Fibroblast of lung (primary cell): ENCODE data around the gene PTOV1. TPM values are rescaled to one million over a fixed set of nuclear protein-coding genes. Genes with fewer than 3 reads are reported as not detected.

Source experiments
- DNase-seq, 2 donors: peaks; one replicate each; pipeline versions ENCODE4 v3.0.0 to v3.0.0-alpha.2; 2010; ENCODE audit warnings: low read depth in 2 of 2
- H2AFZ ChIP-seq: 2 replicates; pipeline ENCODE4 v1.5.1; 2012; ENCODE audit warnings: low read length, control low read depth, inconsistent platforms
- H3K27ac ChIP-seq: 2 replicates; pipeline ENCODE4 v1.5.1; 2011; ENCODE audit warnings: low read length, control low read depth; ENCODE audit not compliant: insufficient read depth
- H3K27me3 ChIP-seq: 2 replicates; pipeline ENCODE4 v1.5.1; 2011; ENCODE audit warnings: mild to moderate bottlenecking, low read length; ENCODE audit not compliant: control insufficient read depth, insufficient read depth
- H3K36me3 ChIP-seq: 2 replicates; pipeline ENCODE4 v1.5.1; 2011; ENCODE audit warnings: low read length; ENCODE audit not compliant: control insufficient read depth, insufficient read depth
- H3K4me1 ChIP-seq: 2 replicates; pipeline ENCODE4 v1.5.1; 2011; ENCODE audit warnings: low read length; ENCODE audit not compliant: control insufficient read depth, insufficient read depth; ENCODE audit errors: extremely low read depth
- H3K4me2 ChIP-seq: 2 replicates; pipeline ENCODE4 v1.5.1; 2011; ENCODE audit warnings: low read length, control low read depth; ENCODE audit not compliant: insufficient read depth; ENCODE audit errors: extremely low read depth
- H3K4me3 ChIP-seq, 4 experiments: fragments of 200-600 bp in 1 of 4; sonication (generic) in 1 of 4; replicated peaks in 1 of 4; 2 replicates each; pipeline ENCODE4 v1.5.1; 2011 to 2016; ENCODE audit warnings: low read length in 4 of 4, low read depth in 3 of 4, mild to moderate bottlenecking in 3 of 4, control low read depth in 2 of 4, inconsistent platforms in 1 of 4, mixed read lengths in 1 of 4; ENCODE audit not compliant: insufficient read depth in 1 of 4; ENCODE audit errors: control extremely low read depth in 1 of 4
- H3K79me2 ChIP-seq: 2 replicates; pipeline ENCODE4 v1.5.1; 2012; ENCODE audit warnings: mild to moderate bottlenecking, low read length, inconsistent platforms; ENCODE audit not compliant: control insufficient read depth, insufficient read depth
- H3K9ac ChIP-seq: 2 replicates; pipeline ENCODE4 v1.5.1; 2011; ENCODE audit warnings: mild to moderate bottlenecking, low read length, control low read depth; ENCODE audit not compliant: insufficient read depth
- H3K9me3 ChIP-seq: 2 replicates; pipeline ENCODE4 v1.5.1; 2012; ENCODE audit warnings: low read depth, low read length; ENCODE audit not compliant: control insufficient read depth, insufficient read depth
- H4K20me1 ChIP-seq: 2 replicates; pipeline ENCODE4 v1.5.1; 2011; ENCODE audit warnings: low read length; ENCODE audit not compliant: control insufficient read depth, insufficient read depth; ENCODE audit errors: extremely low read depth
- EZH2 ChIP-seq: IDR thresholded peaks from 2 replicates; pipeline ENCODE4 v1.5.1; 2012; ENCODE audit warnings: low read length, control low read depth, mild to moderate bottlenecking; ENCODE audit errors: missing control alignments
- polyA plus RNA-seq, 2 donors: library from polyadenylated mRNA; depleted of rRNA in 1 of 2; stranded (reverse) in 1 of 2; unstranded in 1 of 2; fragments of >200 nt; gene quantifications; 2 replicates each; pipeline ENCODE4 v1.2.1, GENCODE V29; 2011 to 2012; ENCODE audit warnings: missing spikeins in 1 of 2
- total RNA-seq: library from RNA; depleted of rRNA; stranded (reverse); fragments of >200 nt; gene quantifications from 2 replicates; pipeline ENCODE4 v1.2.1, GENCODE V29; 2014
- TF ChIP-seq, protein P1 (sequence below), 2 donors: IDR thresholded peaks in 1 of 2; conservative IDR thresholded peaks in 1 of 2; 1 replicate in 1 of 2; 2 replicates in 1 of 2; pipeline ENCODE4 v1.5.1; 2011 to 2012; ENCODE audit warnings: low read length in 2 of 2, control low read depth in 1 of 2, inconsistent platforms in 1 of 2, low read depth in 1 of 2, mild to moderate bottlenecking in 1 of 2

Gene PTOV1
- total and polyA plus RNA-seq, 2 donors (not counting 1 experiment from before 2014, with no cell fraction given) = 41.1 to 56.0 TPM

DNA sequence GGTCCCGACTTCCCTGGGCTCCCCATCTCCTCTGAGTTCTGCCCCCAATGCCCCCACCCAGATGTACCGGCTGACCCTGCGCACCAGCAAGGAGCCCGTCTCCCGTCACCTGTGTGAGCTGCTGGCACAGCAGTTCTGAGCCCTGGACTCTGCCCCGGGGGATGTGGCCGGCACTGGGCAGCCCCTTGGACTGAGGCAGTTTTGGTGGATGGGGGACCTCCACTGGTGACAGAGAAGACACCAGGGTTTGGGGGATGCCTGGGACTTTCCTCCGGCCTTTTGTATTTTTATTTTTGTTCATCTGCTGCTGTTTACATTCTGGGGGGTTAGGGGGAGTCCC, 44.4 kb upstream of the PTOV1 start:
- no peak overlapping the region for H2AFZ ChIP-seq
- H3K4me1 ChIP-seq = peaks cover 7% of the 10 kb centered on the region
- no peak overlapping the region for H3K4me3 ChIP-seq
- peaks cover 21% of the 10 kb centered on the region for H3K36me3 ChIP-seq
- TF ChIP-seq, protein P1, sequence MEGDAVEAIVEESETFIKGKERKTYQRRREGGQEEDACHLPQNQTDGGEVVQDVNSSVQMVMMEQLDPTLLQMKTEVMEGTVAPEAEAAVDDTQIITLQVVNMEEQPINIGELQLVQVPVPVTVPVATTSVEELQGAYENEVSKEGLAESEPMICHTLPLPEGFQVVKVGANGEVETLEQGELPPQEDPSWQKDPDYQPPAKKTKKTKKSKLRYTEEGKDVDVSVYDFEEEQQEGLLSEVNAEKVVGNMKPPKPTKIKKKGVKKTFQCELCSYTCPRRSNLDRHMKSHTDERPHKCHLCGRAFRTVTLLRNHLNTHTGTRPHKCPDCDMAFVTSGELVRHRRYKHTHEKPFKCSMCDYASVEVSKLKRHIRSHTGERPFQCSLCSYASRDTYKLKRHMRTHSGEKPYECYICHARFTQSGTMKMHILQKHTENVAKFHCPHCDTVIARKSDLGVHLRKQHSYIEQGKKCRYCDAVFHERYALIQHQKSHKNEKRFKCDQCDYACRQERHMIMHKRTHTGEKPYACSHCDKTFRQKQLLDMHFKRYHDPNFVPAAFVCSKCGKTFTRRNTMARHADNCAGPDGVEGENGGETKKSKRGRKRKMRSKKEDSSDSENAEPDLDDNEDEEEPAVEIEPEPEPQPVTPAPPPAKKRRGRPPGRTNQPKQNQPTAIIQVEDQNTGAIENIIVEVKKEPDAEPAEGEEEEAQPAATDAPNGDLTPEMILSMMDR (conservative IDR thresholded peaks at IDR 0.05 in 1 of 2, IDR thresholded peaks at IDR 0.05 in 1 of 2; ENCODE audit: low read depth in 1 of 2, low read length in 2 of 2) = no peak
- no peak for TF ChIP-seq EZH2
- H3K27me3 ChIP-seq = no peaks in the 10 kb centered on the region
- H3K9ac ChIP-seq = no peak overlapping the region
- DNase-seq = no peak
- H3K4me2 ChIP-seq = no peak overlapping the region
- H4K20me1 ChIP-seq = no peaks in the 10 kb centered on the region
- H3K27ac ChIP-seq = no peak overlapping the region
- no peaks in the 10 kb centered on the region for H3K79me2 ChIP-seq
- no peaks in the 10 kb centered on the region for H3K9me3 ChIP-seq

DNA sequence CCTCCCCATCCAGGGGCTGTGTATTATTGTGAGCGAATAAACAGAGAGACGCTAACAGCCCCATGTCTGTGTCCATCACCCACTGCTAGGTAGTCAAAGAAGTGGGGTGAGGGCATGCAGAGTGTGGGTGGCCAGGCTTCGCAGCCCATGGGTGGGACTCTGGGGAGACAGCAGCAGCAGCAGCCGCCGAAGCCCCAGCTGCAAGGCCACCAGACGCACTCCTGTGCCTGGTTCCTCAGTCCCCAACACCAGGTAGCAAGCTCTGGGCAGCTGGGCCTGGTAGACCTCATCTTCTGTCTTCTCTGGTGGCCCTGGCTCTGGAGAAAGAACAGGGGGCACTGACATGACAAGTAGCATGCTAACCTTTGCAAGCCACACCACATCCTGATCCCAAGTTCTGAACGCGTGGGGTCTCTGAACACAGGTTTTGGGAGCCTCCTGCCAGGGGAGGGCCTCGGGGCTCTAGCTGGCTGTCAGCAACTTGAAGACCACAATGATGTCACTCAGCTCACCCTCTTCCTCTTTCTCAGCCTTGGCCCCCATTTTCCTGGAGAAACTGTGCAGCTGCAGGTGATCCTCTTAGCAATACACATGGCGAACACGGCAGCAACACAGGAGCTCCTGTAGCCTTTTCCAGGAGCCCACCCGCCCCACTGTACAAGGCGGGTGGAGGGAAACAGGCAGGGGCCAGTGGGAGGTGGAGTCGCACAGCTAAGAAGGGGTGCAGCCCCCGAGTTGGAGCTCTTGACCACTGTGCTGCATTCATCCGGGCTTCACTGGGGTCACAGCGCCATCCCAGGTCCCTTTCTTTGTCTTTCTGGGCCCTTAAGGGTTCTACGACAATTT, 43.7 kb upstream of the PTOV1 start:
- H3K27me3 ChIP-seq = no peaks in the 10 kb centered on the region
- no peak overlapping the region for H3K9ac ChIP-seq
- no peaks in the 10 kb centered on the region for H3K79me2 ChIP-seq
- peaks cover 8% of the 10 kb centered on the region for H3K4me1 ChIP-seq
- TF ChIP-seq, protein P1 (conservative IDR thresholded peaks at IDR 0.05 in 1 of 2, IDR thresholded peaks at IDR 0.05 in 1 of 2; ENCODE audit: low read depth in 1 of 2, low read length in 2 of 2) = no peak
- no peak for TF ChIP-seq EZH2
- H3K9me3 ChIP-seq = no peaks in the 10 kb centered on the region
- H3K27ac ChIP-seq = no peak overlapping the region
- H3K4me3 ChIP-seq = no peak overlapping the region
- H4K20me1 ChIP-seq = no peaks in the 10 kb centered on the region
- no peak for DNase-seq
- H3K36me3 ChIP-seq = peaks cover 21% of the 10 kb centered on the region
- no peak overlapping the region for H3K4me2 ChIP-seq
- no peak overlapping the region for H2AFZ ChIP-seq

DNA sequence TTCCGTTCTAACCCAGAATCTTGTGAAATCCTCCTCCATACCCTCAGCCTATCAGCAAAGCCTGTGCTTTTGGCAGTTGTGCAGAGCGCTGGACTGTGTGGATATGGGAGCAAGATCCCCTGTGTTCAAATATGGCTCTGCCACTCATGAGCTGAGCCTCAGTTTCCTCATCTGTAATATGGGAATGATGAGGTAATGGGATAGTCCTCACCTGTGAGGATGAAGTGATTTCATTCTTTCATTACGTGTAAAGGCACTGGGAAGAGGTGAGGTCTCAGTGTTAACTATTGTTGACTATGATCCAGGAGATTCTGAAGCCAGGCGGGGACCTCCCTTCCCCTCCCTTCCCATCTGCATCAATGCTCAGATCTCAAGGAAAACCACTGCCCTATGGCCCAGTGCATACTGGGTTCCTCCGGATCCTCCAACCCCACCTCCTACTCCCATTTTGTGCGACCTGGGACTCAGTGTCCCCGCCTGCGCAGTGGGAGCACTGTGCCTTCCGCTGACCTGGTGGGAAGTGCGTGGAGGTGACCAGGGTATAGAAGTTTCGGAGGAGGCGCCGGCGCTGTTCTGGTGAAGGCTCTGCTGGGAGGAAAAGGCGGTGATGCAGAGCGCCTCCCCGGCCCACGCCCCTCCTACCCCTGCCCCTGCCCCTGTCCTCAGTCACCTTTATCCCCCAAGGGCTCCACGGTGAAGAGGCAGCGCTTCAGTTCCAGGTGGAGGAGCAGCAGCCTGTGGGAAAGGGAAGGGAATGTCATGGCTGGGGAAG, 42.9 kb upstream of the PTOV1 start:
- Histone ChIP-seq H3K9ac (no peak overlapping the region), H3K4me3 (peak overlapping the region in 1 of 4 experiments; percentile 25), H2AFZ (no peak overlapping the region), H3K27ac (no peak overlapping the region), H3K79me2 (no peaks in the 10 kb centered on the region), H3K9me3 (no peaks in the 10 kb centered on the region), H3K27me3 (no peaks in the 10 kb centered on the region), H3K4me2 (peak overlapping the region; percentile 20), H3K36me3 (peaks cover 16% of the 10 kb centered on the region), H3K4me1 (peaks cover 6% of the 10 kb centered on the region), H4K20me1 (no peaks in the 10 kb centered on the region)
- DNase-seq = no peak
- TF ChIP-seq, protein P1 (conservative IDR thresholded peaks at IDR 0.05 in 1 of 2, IDR thresholded peaks at IDR 0.05 in 1 of 2; ENCODE audit: low read depth in 1 of 2, low read length in 2 of 2) = no peak
- TF ChIP-seq EZH2 = no peak
